ENCODE measurements around the gene FXYD6. TPM values are rescaled to one million over a fixed set of nuclear protein-coding genes. Genes with fewer than 3 reads are reported as not detected.
A peak's percentile ranks its signal among the peaks of the same experiment; 100 is the strongest.

Gene FXYD6
- total RNA-seq, 1 experiment from 2014 or later: 1.0 TPM

GRCh38 chr11:117911694-117912093, 35.2 kb upstream of the FXYD6 start:
- no peaks in the 10 kb centered on the region for H3K27me3 Mint-ChIP-seq (ENCODE audit: insufficient read depth, unreplicated experiment)

GRCh38 chr11:117910941-117911655, 34.6 kb upstream of the FXYD6 start:
- intact Hi-C loops (cut with micrococcal nuclease; ENCODE audit: unreplicated experiment): no loop called here
- no TSS peak for BruUV-seq (replicated peaks)
- Mint-ChIP-seq H3K27me3 (ENCODE audit: insufficient read depth, unreplicated experiment) (no peaks in the 10 kb centered on the region), H3K27ac (ENCODE audit: unreplicated experiment) (no peak overlapping the region), H3K36me3 (ENCODE audit: insufficient read depth, unreplicated experiment) (peaks cover 10% of the 10 kb centered on the region), H3K9me3 (ENCODE audit: unreplicated experiment) (no peaks in the 10 kb centered on the region), H3K4me3 (ENCODE audit: unreplicated experiment) (no peak overlapping the region), H3K4me1 (ENCODE audit: low read depth, unreplicated experiment) (peaks cover 14% of the 10 kb centered on the region)
- TF ChIP-seq, protein P1, sequence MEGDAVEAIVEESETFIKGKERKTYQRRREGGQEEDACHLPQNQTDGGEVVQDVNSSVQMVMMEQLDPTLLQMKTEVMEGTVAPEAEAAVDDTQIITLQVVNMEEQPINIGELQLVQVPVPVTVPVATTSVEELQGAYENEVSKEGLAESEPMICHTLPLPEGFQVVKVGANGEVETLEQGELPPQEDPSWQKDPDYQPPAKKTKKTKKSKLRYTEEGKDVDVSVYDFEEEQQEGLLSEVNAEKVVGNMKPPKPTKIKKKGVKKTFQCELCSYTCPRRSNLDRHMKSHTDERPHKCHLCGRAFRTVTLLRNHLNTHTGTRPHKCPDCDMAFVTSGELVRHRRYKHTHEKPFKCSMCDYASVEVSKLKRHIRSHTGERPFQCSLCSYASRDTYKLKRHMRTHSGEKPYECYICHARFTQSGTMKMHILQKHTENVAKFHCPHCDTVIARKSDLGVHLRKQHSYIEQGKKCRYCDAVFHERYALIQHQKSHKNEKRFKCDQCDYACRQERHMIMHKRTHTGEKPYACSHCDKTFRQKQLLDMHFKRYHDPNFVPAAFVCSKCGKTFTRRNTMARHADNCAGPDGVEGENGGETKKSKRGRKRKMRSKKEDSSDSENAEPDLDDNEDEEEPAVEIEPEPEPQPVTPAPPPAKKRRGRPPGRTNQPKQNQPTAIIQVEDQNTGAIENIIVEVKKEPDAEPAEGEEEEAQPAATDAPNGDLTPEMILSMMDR (IDR thresholded peaks at IDR 0.05; ENCODE audit: insufficient read depth in 1 of 2, low read depth in 1 of 2, low read length in 1 of 2, severe bottlenecking in 1 of 2, unreplicated experiment in 1 of 2): no peak
- Histone ChIP-seq H3K4me3 (ENCODE audit: low read depth, low read length) (no peak overlapping the region), H3K9me3 (no peaks in the 10 kb centered on the region), H3K36me3 (ENCODE audit: control insufficient read depth, insufficient read depth, low read length) (peaks cover 3% of the 10 kb centered on the region; the same call in 1 of the 2 replicates), H3K4me1 (peaks cover 8% of the 10 kb centered on the region), H3K27me3 (replicated peaks; ENCODE audit: control insufficient read depth, insufficient read depth, low read length) (no peaks in the 10 kb centered on the region)
- DNase-seq: peak in 1 of 2 experiments; percentile 28
- CTCF ChIA-PET: interaction anchor here (0.6 to 1.1 kb wide), 3 partner anchors 26 to 36 kb away, joined by 3 to 8 read pairs (median 3); no protein-coding TSS in a partner anchor
- POLR2A ChIA-PET: no interaction called here

More at GRCh38 chr11:117911694-117912093, 35.2 kb upstream of the FXYD6 start:
- H3K27ac Mint-ChIP-seq (ENCODE audit: unreplicated experiment): no peak overlapping the region
- no peak overlapping the region for H3K4me3 Mint-ChIP-seq (ENCODE audit: unreplicated experiment)
- Histone ChIP-seq H3K4me3 (ENCODE audit: low read depth, low read length) (no peak overlapping the region), H3K4me1 (peaks cover 8% of the 10 kb centered on the region), H3K27me3 (replicated peaks; ENCODE audit: control insufficient read depth, insufficient read depth, low read length) (no peaks in the 10 kb centered on the region), H3K9me3 (no peaks in the 10 kb centered on the region), H3K36me3 (ENCODE audit: control insufficient read depth, insufficient read depth, low read length) (peaks cover 3% of the 10 kb centered on the region; the same call in 1 of the 2 replicates)
- DNase-seq: peak in 1 of 2 experiments; percentile 26
- H3K36me3 Mint-ChIP-seq (ENCODE audit: insufficient read depth, unreplicated experiment): peaks cover 10% of the 10 kb centered on the region
- CTCF ChIA-PET: no interaction called here
- intact Hi-C loops (cut with micrococcal nuclease; ENCODE audit: unreplicated experiment): no loop called here
- TF ChIP-seq, protein P1 (IDR thresholded peaks at IDR 0.05; ENCODE audit: insufficient read depth in 1 of 2, low read depth in 1 of 2, low read length in 1 of 2, severe bottlenecking in 1 of 2, unreplicated experiment in 1 of 2): no peak
- POLR2A ChIA-PET: no interaction called here
- no peaks in the 10 kb centered on the region for H3K9me3 Mint-ChIP-seq (ENCODE audit: unreplicated experiment)
- BruUV-seq (replicated peaks): no TSS peak
- H3K4me1 Mint-ChIP-seq (ENCODE audit: low read depth, unreplicated experiment): peaks cover 14% of the 10 kb centered on the region

DNA sequence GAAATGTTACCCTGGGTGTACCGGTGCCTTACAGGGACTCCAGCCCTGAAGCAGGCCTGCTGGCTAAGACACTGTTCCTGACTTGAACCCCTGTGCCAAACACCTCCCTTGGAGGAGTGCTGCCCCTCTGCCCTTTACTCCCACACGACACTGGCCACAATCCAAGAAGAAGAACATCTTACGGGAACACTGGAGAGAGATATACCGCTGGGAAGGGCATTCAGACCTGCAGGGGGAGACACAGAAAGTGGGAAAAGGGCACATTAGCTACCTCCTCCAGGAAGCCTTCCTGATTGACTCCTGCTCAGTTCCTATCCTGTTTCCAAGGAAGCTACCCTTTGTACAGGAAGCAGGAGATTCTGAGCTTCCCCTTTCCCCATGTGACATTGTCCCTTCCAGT, 34.1 kb upstream of the FXYD6 start:
- ChIA-PET POLR2A (no interaction called here), CTCF (interaction anchor here (0.6 to 1.1 kb wide), 4 partner anchors 27 to 95 kb away, joined by 3 to 8 read pairs (median 3); no protein-coding TSS in a partner anchor)
- no TSS peak for BruUV-seq (replicated peaks)

More for the DNA sequence above, 34.1 kb upstream of the FXYD6 start:
- no peaks in the 10 kb centered on the region for H3K9me3 Mint-ChIP-seq (ENCODE audit: unreplicated experiment)
- H3K4me3 ChIP-seq (ENCODE audit: low read depth, low read length): no peak overlapping the region
- TF ChIP-seq, protein P1 (IDR thresholded peaks at IDR 0.05; ENCODE audit: insufficient read depth in 1 of 2, low read depth in 1 of 2, low read length in 1 of 2, severe bottlenecking in 1 of 2, unreplicated experiment in 1 of 2): no peak
- no peak overlapping the region for H3K27ac Mint-ChIP-seq (ENCODE audit: unreplicated experiment)
- H3K27me3 ChIP-seq (replicated peaks; ENCODE audit: control insufficient read depth, insufficient read depth, low read length): no peaks in the 10 kb centered on the region
- H3K36me3 ChIP-seq (ENCODE audit: control insufficient read depth, insufficient read depth, low read length): peaks cover 3% of the 10 kb centered on the region; the same call in 1 of the 2 replicates
- H3K36me3 Mint-ChIP-seq (ENCODE audit: insufficient read depth, unreplicated experiment): peaks cover 10% of the 10 kb centered on the region
- H3K4me1 Mint-ChIP-seq (ENCODE audit: low read depth, unreplicated experiment): peaks cover 14% of the 10 kb centered on the region
- peaks cover 8% of the 10 kb centered on the region for H3K4me1 ChIP-seq
- H3K4me3 Mint-ChIP-seq (ENCODE audit: unreplicated experiment): no peak overlapping the region
- intact Hi-C loops (cut with micrococcal nuclease; ENCODE audit: unreplicated experiment): no loop called here
- DNase-seq: peak in 1 of 2 experiments; percentile 23
- H3K9me3 ChIP-seq: no peaks in the 10 kb centered on the region
- no peaks in the 10 kb centered on the region for H3K27me3 Mint-ChIP-seq (ENCODE audit: insufficient read depth, unreplicated experiment)

Data from Caco-2 (cell line).